ENCODE results near the gene PCDHB11. TPM values are rescaled to one million over a fixed set of nuclear protein-coding genes. Genes with fewer than 3 reads are reported as not detected.
"Not testable (repeated sequence)": the region's sequence is repeated elsewhere in the genome, so short reads cannot be mapped to it uniquely, and the experiment has no call there.

The PCDHB11 gene
- total RNA-seq, 1 donor from 2014 or later, result 7.1 TPM

- no peaks in the 10 kb centered on the region for H3K27me3 ChIP-seq
- TF ChIP-seq CTCF (IDR thresholded peaks at IDR 0.05), result no peak
- peaks cover 30 to 75% of the 10 kb centered on the region in 2 donors for H3K9me3 ChIP-seq
- H3K4me3 ChIP-seq, result no peak overlapping the region
- no peak for DNase-seq (ENCODE audit: low spot score in 2 of 2)
- no peak overlapping the region for H3K27ac ChIP-seq
- no peaks in the 10 kb centered on the region for H3K36me3 ChIP-seq
- no peaks in the 10 kb centered on the region for H3K4me1 ChIP-seq
- intact Hi-C loops (cut with DNase I), result no loop called here
These were observed 19.1 kb upstream of the PCDHB11 start for GRCh38 chr5:141180313-141180712.

- Histone ChIP-seq H3K27ac (peak within 1 kb of the TSS; percentile 45 to 57), H3K36me3 (no peaks in the 10 kb centered on the region), H3K4me1 (no peaks in the 10 kb centered on the region), H3K27me3 (no peaks in the 10 kb centered on the region), H3K9me3 (peaks cover 32 to 75% of the 10 kb centered on the region in 2 donors), H3K4me3 (peak within 1 kb of the TSS; percentile 44 to 58)
- intact Hi-C loops (cut with DNase I), result loop anchor here (2.0 kb wide), 1 partner anchor 377 kb away; no protein-coding TSS in a partner anchor
- peak in 2 of 3 experiments; percentile 26 to 41 for TF ChIP-seq CTCF (IDR thresholded peaks at IDR 0.05)
- peak in 1 of 2 donors; percentile 68 for DNase-seq (ENCODE audit: low spot score in 2 of 2)
These were observed 17.2 kb upstream of the PCDHB11 start, which contains the start of gene PCDHB16 for GRCh38 chr5:141182248-141182647. Gene PCDHB16 (plus strand): TSS chr5:141182387. CDS start chr5:141182560, 173 bp downstream.

- H3K27me3 ChIP-seq; H3K36me3 ChIP-seq; DNase-seq (ENCODE audit: low spot score in 2 of 2); H3K4me3 ChIP-seq; H3K27ac ChIP-seq; H3K4me1 ChIP-seq; intact Hi-C loops (cut with DNase I): not testable (repeated sequence)
- peaks cover 40 to 75% of the 10 kb centered on the region in 2 donors for H3K9me3 ChIP-seq
These were observed 15.1 kb upstream of the PCDHB11 start for GRCh38 chr5:141184117-141184855.

GRCh38 chr5:141186897-141187512, 12.4 kb upstream of the PCDHB11 start, which contains the start of gene PCDHB9:
Gene PCDHB9 (plus strand): TSS chr5:141187161. CDS start chr5:141187319, 158 bp downstream.
- no peak within 1 kb of the TSS for H3K27ac ChIP-seq
- no peak within 1 kb of the TSS for H3K4me3 ChIP-seq
- no peaks in the 10 kb centered on the region for H3K27me3 ChIP-seq
- intact Hi-C loops (cut with DNase I), result no loop called here
- peaks cover 64 to 94% of the 10 kb centered on the region in 2 donors for H3K9me3 ChIP-seq
- no peaks in the 10 kb centered on the region for H3K4me1 ChIP-seq
- TF ChIP-seq CTCF (IDR thresholded peaks at IDR 0.05), result peak in 1 of 3 experiments; percentile 25
- no peaks in the 10 kb centered on the region for H3K36me3 ChIP-seq
- DNase-seq (ENCODE audit: low spot score in 2 of 2), result no peak

- H3K4me3 ChIP-seq; H3K27me3 ChIP-seq; DNase-seq (ENCODE audit: low spot score in 2 of 2); H3K36me3 ChIP-seq; H3K4me1 ChIP-seq; intact Hi-C loops (cut with DNase I); H3K27ac ChIP-seq: not testable (repeated sequence)
- peaks cover 66 to 95% of the 10 kb centered on the region in 2 donors for H3K9me3 ChIP-seq
These were observed 10.7 kb upstream of the PCDHB11 start for GRCh38 chr5:141188682-141189081.

- H3K4me3 ChIP-seq; H3K4me1 ChIP-seq; H3K27me3 ChIP-seq; H3K27ac ChIP-seq; intact Hi-C loops (cut with DNase I); DNase-seq (ENCODE audit: low spot score in 2 of 2); H3K36me3 ChIP-seq: not testable (repeated sequence)
- peaks cover 65 to 94% of the 10 kb centered on the region in 2 donors for H3K9me3 ChIP-seq
These were observed 10.3 kb upstream of the PCDHB11 start for GRCh38 chr5:141189131-141189530.

- Histone ChIP-seq H3K4me1 (no peaks in the 10 kb centered on the region), H3K27me3 (no peaks in the 10 kb centered on the region), H3K27ac (no peak within 1 kb of the TSS), H3K4me3 (no peak within 1 kb of the TSS), H3K36me3 (no peaks in the 10 kb centered on the region), H3K9me3 (peaks cover 68 to 92% of the 10 kb centered on the region in 2 donors)
- TF ChIP-seq CTCF (IDR thresholded peaks at IDR 0.05), result peak in 1 of 3 experiments; percentile 29
- intact Hi-C loops (cut with DNase I), result no loop called here
- DNase-seq (ENCODE audit: low spot score in 2 of 2), result no peak
These were observed 7.2 kb upstream of the PCDHB11 start, which contains the start of gene PCDHB10 for GRCh38 chr5:141192110-141192725. Gene PCDHB10 (plus strand): TSS chr5:141192353. CDS start chr5:141192553, 200 bp downstream.

- H3K36me3 ChIP-seq; DNase-seq (ENCODE audit: low spot score in 2 of 2); H3K4me1 ChIP-seq; H3K27me3 ChIP-seq; H3K27ac ChIP-seq; intact Hi-C loops (cut with DNase I); H3K4me3 ChIP-seq: not testable (repeated sequence)
- peaks cover 62 to 95% of the 10 kb centered on the region in 2 donors for H3K9me3 ChIP-seq
These were observed 5.1 kb upstream of the PCDHB11 start for GRCh38 chr5:141194332-141194731.
